Sigmoid colon (tissue), 4 donors: ENCODE data around the gene SEC61B.

ENCODE experiments used
- EP300 ChIP-seq, 4 donors: sonication (generic); formaldehyde crosslinking; IDR thresholded peaks; one replicate each; pipeline ENCODE4 v1.6.1; 2017; ENCODE audit warnings: antibody characterized with exemption in 4 of 4
- POLR2A ChIP-seq, 2 donors: fragments of 450-650 bp; IDR thresholded peaks; one replicate each; pipeline ENCODE4 v1.6.1; 2016; ENCODE audit warnings: antibody characterized with exemption in 2 of 2, mild to moderate bottlenecking in 2 of 2, moderate library complexity in 2 of 2
- POLR2AphosphoS5 ChIP-seq, 4 donors: sonication (generic); formaldehyde crosslinking; IDR thresholded peaks; one replicate each; pipeline ENCODE4 v1.6.1; 2017; ENCODE audit warnings: antibody characterized with exemption in 4 of 4
- TF ChIP-seq, protein P1 (sequence below), 4 experiments: fragments of 450-650 bp in 3 of 4; fragments of 200-600 bp in 1 of 4; IDR thresholded peaks; one replicate each; pipeline ENCODE4 v1.5.1; 2016 to 2019; ENCODE audit warnings: antibody characterized with exemption in 4 of 4, mild to moderate bottlenecking in 3 of 4, moderate library complexity in 2 of 4

DNA sequence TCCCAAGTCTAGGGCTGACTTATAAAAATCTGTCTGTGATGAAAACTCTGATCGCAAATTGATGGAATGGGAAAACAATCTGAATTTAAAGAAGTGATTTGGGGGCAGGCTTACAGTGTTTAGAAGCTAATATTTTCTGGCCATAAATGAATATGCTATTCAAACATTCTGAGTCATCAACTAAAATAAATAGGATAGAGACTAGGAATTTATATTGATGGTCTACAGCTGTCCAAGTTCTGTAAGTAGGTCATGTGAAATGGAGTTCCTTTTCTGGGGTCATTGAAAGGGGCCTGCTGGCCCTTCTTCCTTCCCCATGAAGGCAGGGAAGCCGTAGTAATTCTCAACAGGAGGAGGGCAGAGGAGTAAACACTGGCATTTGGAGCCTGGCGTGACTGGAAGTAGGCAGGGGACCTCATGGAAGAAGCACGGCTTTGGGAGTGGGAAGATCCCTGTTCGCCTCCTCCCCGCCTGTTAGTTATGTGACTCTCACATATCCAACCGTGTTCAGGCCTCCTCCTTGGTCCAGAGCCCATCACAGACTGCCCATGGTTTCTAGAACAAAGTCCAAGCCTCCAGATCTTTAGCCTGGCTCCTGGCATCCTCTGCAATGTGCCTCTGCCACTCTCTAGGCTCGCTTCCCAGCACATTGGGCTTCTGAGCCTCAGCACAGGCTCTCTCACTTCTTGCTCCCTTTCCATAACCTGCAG lies 32.0 kb upstream of the SEC61B start:
- TF ChIP-seq, protein P1, sequence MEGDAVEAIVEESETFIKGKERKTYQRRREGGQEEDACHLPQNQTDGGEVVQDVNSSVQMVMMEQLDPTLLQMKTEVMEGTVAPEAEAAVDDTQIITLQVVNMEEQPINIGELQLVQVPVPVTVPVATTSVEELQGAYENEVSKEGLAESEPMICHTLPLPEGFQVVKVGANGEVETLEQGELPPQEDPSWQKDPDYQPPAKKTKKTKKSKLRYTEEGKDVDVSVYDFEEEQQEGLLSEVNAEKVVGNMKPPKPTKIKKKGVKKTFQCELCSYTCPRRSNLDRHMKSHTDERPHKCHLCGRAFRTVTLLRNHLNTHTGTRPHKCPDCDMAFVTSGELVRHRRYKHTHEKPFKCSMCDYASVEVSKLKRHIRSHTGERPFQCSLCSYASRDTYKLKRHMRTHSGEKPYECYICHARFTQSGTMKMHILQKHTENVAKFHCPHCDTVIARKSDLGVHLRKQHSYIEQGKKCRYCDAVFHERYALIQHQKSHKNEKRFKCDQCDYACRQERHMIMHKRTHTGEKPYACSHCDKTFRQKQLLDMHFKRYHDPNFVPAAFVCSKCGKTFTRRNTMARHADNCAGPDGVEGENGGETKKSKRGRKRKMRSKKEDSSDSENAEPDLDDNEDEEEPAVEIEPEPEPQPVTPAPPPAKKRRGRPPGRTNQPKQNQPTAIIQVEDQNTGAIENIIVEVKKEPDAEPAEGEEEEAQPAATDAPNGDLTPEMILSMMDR (IDR thresholded peaks at IDR 0.05) = no peak
- no peak for TF ChIP-seq POLR2A (IDR thresholded peaks at IDR 0.05)
- no peak for TF ChIP-seq POLR2AphosphoS5 (IDR thresholded peaks at IDR 0.05)
- no peak for TF ChIP-seq EP300 (IDR thresholded peaks at IDR 0.05)
